SK-N-SH (cell line): ENCODE results near the gene GRB2. TPM values are rescaled to one million over a fixed set of nuclear protein-coding genes. Genes with fewer than 3 reads are reported as not detected.
"Not testable (repeated sequence)": the region's sequence is repeated elsewhere in the genome, so short reads cannot be mapped to it uniquely, and the experiment has no call there.

Experiments
- CTCF ChIA-PET: fragments of 300-600, 350-600 bp; formaldehyde crosslinking; extraction: SDS; loops from one replicate; lab custom pipeline; 2021; lab: Yijun Ruan, JAX
- POLR2A ChIA-PET: fragments of 350-600 bp; sonication (Branson Sonifier 250); formaldehyde crosslinking; extraction: SDS; loops from one replicate; lab custom pipeline; 2020; ENCODE audit warnings: antibody characterized with exemption, inconsistent platforms; lab: Yijun Ruan, JAX
- DNase-seq: peaks from one replicate; pipeline ENCODE4 v3.0.0; 2012
- H2AFZ ChIP-seq: fragments of 200-600 bp; sonication (generic); 2 replicates; pipeline ENCODE4 v1.8.1; 2016; ENCODE audit warnings: antibody characterized with exemption, mild to moderate bottlenecking, low read depth
- H3F3A ChIP-seq: fragments of 200-600 bp; sonication (generic); replicated peaks from 2 replicates; pipeline ENCODE3; 2016; ENCODE audit warnings: antibody characterized with exemption, mild to moderate bottlenecking; ENCODE audit not compliant: insufficient read depth
- H3K27ac ChIP-seq, 2 experiments: fragments of 200-500 bp in 1 of 2; fragments of 200-600 bp in 1 of 2; sonication (Bioruptor generic) in 1 of 2; sonication (generic), shearing (Covaris generic) in 1 of 2; 2 replicates each; pipeline versions ENCODE4 v1.5.1 to v1.6.1; 2014 to 2016; ENCODE audit warnings: low read depth in 2 of 2, inconsistent platforms in 1 of 2, low read length in 1 of 2, mild to moderate bottlenecking in 1 of 2, mixed read lengths in 1 of 2
- H3K27me3 ChIP-seq: fragments of 200-600 bp; sonication (generic), shearing (Covaris generic); 2 replicates; pipeline ENCODE4 v1.6.1; 2016; ENCODE audit warnings: mixed run types; ENCODE audit not compliant: insufficient read depth
- H3K36me3 ChIP-seq, 2 experiments: fragments of 200-500 bp in 1 of 2; fragments of 200-600 bp in 1 of 2; sonication (Bioruptor generic) in 1 of 2; sonication (generic) in 1 of 2; replicated peaks in 1 of 2; 2 replicates each; pipeline versions ENCODE3 to v1.5.1; 2014 to 2016; ENCODE audit warnings: low read length in 1 of 2, mild to moderate bottlenecking in 1 of 2; ENCODE audit not compliant: insufficient read depth in 2 of 2, control insufficient read depth in 1 of 2
- H3K4me1 ChIP-seq, 2 experiments: fragments of 200-500 bp in 1 of 2; fragments of 200-600 bp in 1 of 2; sonication (Bioruptor generic) in 1 of 2; sonication (generic), shearing (Covaris generic) in 1 of 2; 2 replicates each; pipeline versions ENCODE4 v1.5.1 to v1.6.1; 2014 to 2016; ENCODE audit warnings: low read depth in 1 of 2, low read length in 1 of 2, mixed run types in 1 of 2; ENCODE audit not compliant: insufficient read depth in 2 of 2, control insufficient read depth in 1 of 2
- H3K4me2 ChIP-seq: fragments of 200-600 bp; sonication (generic), shearing (Covaris generic); 2 replicates; pipeline ENCODE4 v1.6.1; 2017; ENCODE audit warnings: mixed run types
- H3K4me3 ChIP-seq, 2 experiments: fragments of 200-500 bp in 1 of 2; fragments of 200-600 bp in 1 of 2; sonication (Bioruptor generic) in 1 of 2; sonication (generic), shearing (Covaris generic) in 1 of 2; 2 replicates each; pipeline versions ENCODE4 v1.5.1 to v1.8.1; 2014 to 2016; ENCODE audit warnings: low read depth in 2 of 2, inconsistent platforms in 1 of 2, low read length in 1 of 2, mild to moderate bottlenecking in 1 of 2, mixed read lengths in 1 of 2, moderate library complexity in 1 of 2
- H3K79me2 ChIP-seq: fragments of 200-600 bp; sonication (generic); 2 replicates; pipeline ENCODE4 v1.8.1; 2017; ENCODE audit warnings: mild to moderate bottlenecking; ENCODE audit not compliant: insufficient read depth
- H3K9ac ChIP-seq: fragments of 200-600 bp; sonication (generic); 2 replicates; pipeline ENCODE4 v1.6.1; 2017; ENCODE audit warnings: mixed run types
- H3K9me2 ChIP-seq: fragments of 200-600 bp; sonication (generic); 2 replicates; pipeline ENCODE4 v1.6.1; 2017; ENCODE audit warnings: mixed run types
- H3K9me3 ChIP-seq: fragments of 200-600 bp; sonication (generic); 2 replicates; pipeline ENCODE4 v1.6.1; 2017; ENCODE audit warnings: mixed run types, mild to moderate bottlenecking, moderate library complexity
- H4K20me1 ChIP-seq: fragments of 200-600 bp; sonication (generic); 2 replicates; pipeline ENCODE4 v1.6.1; 2017; ENCODE audit warnings: mild to moderate bottlenecking, mixed run types; ENCODE audit not compliant: insufficient read depth
- FOSL2 ChIP-seq: IDR thresholded peaks from 2 replicates; pipeline ENCODE4 v1.4.0; 2012; ENCODE audit warnings: low read depth, mild to moderate bottlenecking, moderate library complexity, borderline replicate concordance
- FOXJ3 ChIP-seq: sonication (generic); formaldehyde crosslinking; IDR thresholded peaks from 2 replicates; pipeline ENCODE4 v1.5.1; 2020; ENCODE audit warnings: mild to moderate bottlenecking, missing genetic modification reagents
- GABPA ChIP-seq: IDR thresholded peaks from 2 replicates; pipeline ENCODE4 v1.4.0; 2012; ENCODE audit warnings: low read depth, mild to moderate bottlenecking
- GATA2 ChIP-seq: sonication (generic); formaldehyde crosslinking; IDR thresholded peaks from 2 replicates; pipeline ENCODE4 v1.5.0; 2020; ENCODE audit warnings: mild to moderate bottlenecking, missing genetic modification reagents
- IRF3 ChIP-seq: fragments of 150-350 bp; IDR thresholded peaks from 2 replicates; pipeline ENCODE4 v1.6.1; 2016; ENCODE audit warnings: mild to moderate bottlenecking, low read depth, low read length
- MEF2A ChIP-seq: IDR thresholded peaks from 2 replicates; pipeline ENCODE4 v1.4.0; 2012; ENCODE audit warnings: low read depth, borderline replicate concordance
- NFIC ChIP-seq: IDR thresholded peaks from 2 replicates; pipeline ENCODE4 v1.4.0; 2012; ENCODE audit warnings: borderline replicate concordance
- POLR2AphosphoS5 ChIP-seq: IDR thresholded peaks from 2 replicates; pipeline ENCODE4 v1.6.1; 2012; ENCODE audit warnings: low read depth, low read length
- RAD21 ChIP-seq: IDR thresholded peaks from 2 replicates; pipeline ENCODE4 v1.6.1; 2012; ENCODE audit warnings: mild to moderate bottlenecking, low read length
- RXRA ChIP-seq: IDR thresholded peaks from 2 replicates; pipeline ENCODE4 v1.4.0; 2012; ENCODE audit warnings: low read depth, mild to moderate bottlenecking, borderline replicate concordance
- TAF1 ChIP-seq: IDR thresholded peaks from 2 replicates; pipeline ENCODE4 v1.6.1; 2012; ENCODE audit warnings: low read depth, mild to moderate bottlenecking, low read length, moderate library complexity, borderline replicate concordance
- TEAD4 ChIP-seq: IDR thresholded peaks from 2 replicates; pipeline ENCODE4 v1.4.0; 2012; ENCODE audit warnings: mild to moderate bottlenecking, borderline replicate concordance; ENCODE audit not compliant: insufficient read depth
- USF1 ChIP-seq: IDR thresholded peaks from 2 replicates; pipeline ENCODE4 v1.4.0; 2012; ENCODE audit warnings: low read depth, borderline replicate concordance
- YY1 ChIP-seq: IDR thresholded peaks from 2 replicates; pipeline ENCODE4 v1.4.0; 2012; ENCODE audit warnings: low read depth, mild to moderate bottlenecking
- WGBS: methylation state at CpG from one replicate; pipeline ENCODE4 v1.1.6; 2017; ENCODE audit warnings: low lambda C conversion rate; 5-methylcytosine and 5-hydroxymethylcytosine counted together
- polyA plus RNA-seq, 3 experiments: library from polyadenylated mRNA; depleted of rRNA; stranded (reverse); fragments of >200 nt; gene quantifications; 2 replicates each; pipeline ENCODE4 v1.2.3, GENCODE V29; 2012
- TF ChIP-seq, protein P1 (sequence below): IDR thresholded peaks from 2 replicates; pipeline ENCODE4 v1.6.1; 2012; ENCODE audit warnings: mild to moderate bottlenecking, low read depth, low read length, moderate library complexity
- TF ChIP-seq, protein P2 (sequence below): fragments of 150-350 bp; IDR thresholded peaks from 2 replicates; pipeline ENCODE4 v1.6.1; 2017; ENCODE audit warnings: antibody characterized with exemption, low read length, low read depth, borderline replicate concordance

The GRB2 gene
- polyA plus RNA-seq, 1 of the 3 experiments (the other 2 are of a cell fraction), result 89.6 TPM

GRCh38 chr17:75280189-75280588 is 125.3 kb downstream of the GRB2 start:
- H3K27ac ChIP-seq, H3K79me2 ChIP-seq, POLR2A ChIA-PET, H3K9me2 ChIP-seq, DNase-seq, H3K4me1 ChIP-seq, H3K36me3 ChIP-seq, H4K20me1 ChIP-seq, H3F3A ChIP-seq, H3K4me2 ChIP-seq, H3K27me3 ChIP-seq, H3K9ac ChIP-seq, H3K9me3 ChIP-seq, H3K4me3 ChIP-seq, H2AFZ ChIP-seq: not testable (repeated sequence)
- 97% methylated on average over 4 of the region's 4 CpGs for WGBS
- CTCF ChIA-PET, result interaction anchor here (2.0 to 8.3 kb wide), 2 partner anchors 7 to 132 kb away, joined by 6 to 98 read pairs; partner anchors contain the start of gene MIF4GD

DNA sequence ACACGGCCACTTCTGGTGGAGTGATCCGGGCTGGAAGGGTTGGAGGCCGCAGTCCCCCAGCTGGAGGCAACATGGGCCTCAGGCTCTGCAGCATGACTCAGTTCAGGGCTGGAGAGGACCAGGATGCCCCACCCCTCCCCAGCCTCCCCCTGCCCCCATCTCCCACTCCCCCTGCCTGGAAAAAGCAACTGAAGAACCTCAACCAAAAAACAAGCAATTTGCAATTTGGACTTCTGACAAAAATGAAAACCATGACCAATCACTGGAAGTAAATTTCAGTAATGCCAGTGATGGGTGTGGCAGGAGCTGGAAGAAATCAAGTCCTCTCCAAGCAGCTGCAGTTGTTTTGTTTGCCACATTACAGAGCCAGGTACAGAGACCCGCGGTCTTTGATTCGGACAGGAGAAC is 127.8 kb downstream of the GRB2 start:
- Histone ChIP-seq H3K4me2 (no peak overlapping the region), H4K20me1 (no peaks in the 10 kb centered on the region), H3K4me1 (peaks cover 5 to 19% of the 10 kb centered on the region in 2 experiments; a peak in 3 of 4 replicates), H3K79me2 (no peaks in the 10 kb centered on the region), H3K4me3 (no peak overlapping the region), H2AFZ (no peak overlapping the region), H3K9me3 (no peaks in the 10 kb centered on the region), H3K9me2 (no peaks in the 10 kb centered on the region), H3K36me3 (no peaks in the 10 kb centered on the region), H3K27ac (peak overlapping the region in 1 of 2 experiments; percentile 3; a peak in 1 of 4 replicates), H3F3A (peaks cover under 1% of the 10 kb centered on the region), H3K9ac (no peak overlapping the region), H3K27me3 (no peaks in the 10 kb centered on the region)
- no peak for DNase-seq
- ChIA-PET CTCF (interaction anchor here (0.7 to 2.4 kb wide), 8 partner anchors 14 to 172 kb away, joined by 3 to 8 read pairs (median 4); no protein-coding TSS in a partner anchor), POLR2A (no interaction called here)
- WGBS, result 86% methylated on average over 6 of the region's 6 CpGs
- TF ChIP-seq NFIC (no peak), FOSL2 (no peak), GATA2 (CRISPR knock-in tag) (no peak), IRF3 (no peak), YY1 (no peak), GABPA (no peak), POLR2AphosphoS5 (no peak), RXRA (no peak), USF1 (no peak), TEAD4 (no peak), TAF1 (no peak), RAD21 (no peak), FOXJ3 (CRISPR knock-in tag) (no peak), MEF2A (no peak)
- TF ChIP-seq, protein P1, sequence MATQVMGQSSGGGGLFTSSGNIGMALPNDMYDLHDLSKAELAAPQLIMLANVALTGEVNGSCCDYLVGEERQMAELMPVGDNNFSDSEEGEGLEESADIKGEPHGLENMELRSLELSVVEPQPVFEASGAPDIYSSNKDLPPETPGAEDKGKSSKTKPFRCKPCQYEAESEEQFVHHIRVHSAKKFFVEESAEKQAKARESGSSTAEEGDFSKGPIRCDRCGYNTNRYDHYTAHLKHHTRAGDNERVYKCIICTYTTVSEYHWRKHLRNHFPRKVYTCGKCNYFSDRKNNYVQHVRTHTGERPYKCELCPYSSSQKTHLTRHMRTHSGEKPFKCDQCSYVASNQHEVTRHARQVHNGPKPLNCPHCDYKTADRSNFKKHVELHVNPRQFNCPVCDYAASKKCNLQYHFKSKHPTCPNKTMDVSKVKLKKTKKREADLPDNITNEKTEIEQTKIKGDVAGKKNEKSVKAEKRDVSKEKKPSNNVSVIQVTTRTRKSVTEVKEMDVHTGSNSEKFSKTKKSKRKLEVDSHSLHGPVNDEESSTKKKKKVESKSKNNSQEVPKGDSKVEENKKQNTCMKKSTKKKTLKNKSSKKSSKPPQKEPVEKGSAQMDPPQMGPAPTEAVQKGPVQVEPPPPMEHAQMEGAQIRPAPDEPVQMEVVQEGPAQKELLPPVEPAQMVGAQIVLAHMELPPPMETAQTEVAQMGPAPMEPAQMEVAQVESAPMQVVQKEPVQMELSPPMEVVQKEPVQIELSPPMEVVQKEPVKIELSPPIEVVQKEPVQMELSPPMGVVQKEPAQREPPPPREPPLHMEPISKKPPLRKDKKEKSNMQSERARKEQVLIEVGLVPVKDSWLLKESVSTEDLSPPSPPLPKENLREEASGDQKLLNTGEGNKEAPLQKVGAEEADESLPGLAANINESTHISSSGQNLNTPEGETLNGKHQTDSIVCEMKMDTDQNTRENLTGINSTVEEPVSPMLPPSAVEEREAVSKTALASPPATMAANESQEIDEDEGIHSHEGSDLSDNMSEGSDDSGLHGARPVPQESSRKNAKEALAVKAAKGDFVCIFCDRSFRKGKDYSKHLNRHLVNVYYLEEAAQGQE, result no peak
- TF ChIP-seq, protein P2, sequence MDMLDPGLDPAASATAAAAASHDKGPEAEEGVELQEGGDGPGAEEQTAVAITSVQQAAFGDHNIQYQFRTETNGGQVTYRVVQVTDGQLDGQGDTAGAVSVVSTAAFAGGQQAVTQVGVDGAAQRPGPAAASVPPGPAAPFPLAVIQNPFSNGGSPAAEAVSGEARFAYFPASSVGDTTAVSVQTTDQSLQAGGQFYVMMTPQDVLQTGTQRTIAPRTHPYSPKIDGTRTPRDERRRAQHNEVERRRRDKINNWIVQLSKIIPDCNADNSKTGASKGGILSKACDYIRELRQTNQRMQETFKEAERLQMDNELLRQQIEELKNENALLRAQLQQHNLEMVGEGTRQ, result no peak
